Vagina (tissue), 2 donors: ENCODE results near the gene MBLAC1. TPM values are rescaled to one million over a fixed set of nuclear protein-coding genes. Genes with fewer than 3 reads are reported as not detected.

Experiments used
- DNase-seq, 2 donors: peaks; one replicate each; pipeline ENCODE4 v3.0.0-alpha.2; 2017; ENCODE audit errors: extremely low spot score in 2 of 2
- H3K27ac ChIP-seq: fragments of 200-600 bp; sonication (generic); one replicate; pipeline ENCODE4 v1.5.1; 2019
- H3K27me3 ChIP-seq: fragments of 200-600 bp; sonication (generic); one replicate; pipeline ENCODE4 v1.5.1; 2019
- H3K36me3 ChIP-seq, 2 donors: fragments of 200-600 bp; sonication (generic); one replicate each; pipeline ENCODE4 v1.5.1; 2017 to 2019
- H3K4me1 ChIP-seq: fragments of 200-600 bp; sonication (generic); one replicate; pipeline ENCODE4 v1.5.1; 2019
- H3K4me3 ChIP-seq, 2 donors: fragments of 200-600 bp; sonication (generic); 1 replicate in 1 of 2; 2 replicates in 1 of 2; pipeline ENCODE4 v1.5.1; 2016 to 2019
- H3K9me3 ChIP-seq: fragments of 200-600 bp; sonication (generic); one replicate; pipeline ENCODE4 v1.5.1; 2019
- CTCF ChIP-seq, 3 experiments: fragments of 450-650 bp in 2 of 3; fragments of 200-600 bp in 1 of 3; sonication (generic) in 1 of 3; IDR thresholded peaks; one replicate each; pipeline ENCODE4 v1.5.1; 2017 to 2019; ENCODE audit warnings: antibody characterized with exemption in 3 of 3, mild to moderate bottlenecking in 2 of 3, moderate library complexity in 2 of 3
- POLR2A ChIP-seq, 2 donors: fragments of 450-650 bp; IDR thresholded peaks; one replicate each; pipeline ENCODE4 v1.6.1; 2017; ENCODE audit warnings: antibody characterized with exemption in 2 of 2, mild to moderate bottlenecking in 2 of 2, moderate library complexity in 2 of 2
- POLR2AphosphoS5 ChIP-seq, 2 donors: sonication (generic); formaldehyde crosslinking; IDR thresholded peaks; one replicate each; pipeline ENCODE4 v1.9.0; 2017; ENCODE audit warnings: antibody characterized with exemption in 2 of 2, mild to moderate bottlenecking in 2 of 2, low read depth in 1 of 2; ENCODE audit not compliant: insufficient read depth in 1 of 2
- intact Hi-C: fragments of 100-400 bp; cut with DNase I; formaldehyde crosslinking; loops from one replicate; pipeline ENCODE4 v1.15.1; 2023
- total RNA-seq: library from RNA; depleted of rRNA; stranded (reverse); fragments of >200 nt; gene quantifications from one replicate; pipeline ENCODE4 v1.2.3, GENCODE V29; 2016

Gene MBLAC1
- total RNA-seq, 1 donor from 2014 or later, result 2.9 TPM

- no peak overlapping the region for H3K4me3 ChIP-seq
- intact Hi-C loops, result no loop called here
- H3K27me3 ChIP-seq, result no peaks in the 10 kb centered on the region
- H3K9me3 ChIP-seq, result no peaks in the 10 kb centered on the region
- no peak for DNase-seq
- no peak overlapping the region for H3K27ac ChIP-seq
- TF ChIP-seq POLR2A (IDR thresholded peaks at IDR 0.05) (no peak), POLR2AphosphoS5 (IDR thresholded peaks at IDR 0.05; ENCODE audit: insufficient read depth in 1 of 2, low read depth in 1 of 2) (no peak), CTCF (IDR thresholded peaks at IDR 0.05) (no peak)
- peaks cover 12% of the 10 kb centered on the region for H3K4me1 ChIP-seq
- H3K36me3 ChIP-seq, result peaks cover 6 to 40% of the 10 kb centered on the region in 2 donors
Observed at GRCh38 chr7:100115026-100115425, 11.7 kb upstream of the MBLAC1 start.

GRCh38 chr7:100118388-100119071, 8.2 kb upstream of the MBLAC1 start:
- no peak for TF ChIP-seq POLR2AphosphoS5 (IDR thresholded peaks at IDR 0.05; ENCODE audit: insufficient read depth in 1 of 2, low read depth in 1 of 2)
- no peak for TF ChIP-seq POLR2A (IDR thresholded peaks at IDR 0.05)
- no peak for TF ChIP-seq CTCF (IDR thresholded peaks at IDR 0.05)
- DNase-seq, result no peak
- Histone ChIP-seq H3K36me3 (peaks cover 0 to 5% of the 10 kb centered on the region in 2 donors), H3K27me3 (no peaks in the 10 kb centered on the region), H3K4me1 (peaks cover 20% of the 10 kb centered on the region), H3K9me3 (no peaks in the 10 kb centered on the region), H3K4me3 (peak overlapping the region; percentile 74 to 81), H3K27ac (peak overlapping the region; percentile 86)
- intact Hi-C loops, result no loop called here

GRCh38 chr7:100119072-100119969, 7.4 kb upstream of the MBLAC1 start, which contains the start of the genes CNPY4 and TAF6:
CNPY4 (plus strand) TSS chr7:100119634; CDS start chr7:100119745, 111 bp downstream.
TAF6 (minus strand) TSS chr7:100119358; CDS start chr7:100114209, 5,149 bp downstream.
- intact Hi-C loops, result no loop called here
- H3K4me3 ChIP-seq, result peak within 1 kb of the TSS; percentile 74 to 81
- peak in 1 of 2 donors; percentile 96 for DNase-seq
- no peaks in the 10 kb centered on the region for H3K36me3 ChIP-seq
- H3K27ac ChIP-seq, result peak within 1 kb of the TSS; percentile 86
- TF ChIP-seq POLR2AphosphoS5 (IDR thresholded peaks at IDR 0.05; ENCODE audit: insufficient read depth in 1 of 2, low read depth in 1 of 2), result peak; percentile 91 to 97
- TF ChIP-seq CTCF (IDR thresholded peaks at IDR 0.05), result peak in 1 of 3 experiments; percentile 15
- peak in 1 of 2 donors; percentile 46 for TF ChIP-seq POLR2A (IDR thresholded peaks at IDR 0.05)
- no peaks in the 10 kb centered on the region for H3K9me3 ChIP-seq
- H3K4me1 ChIP-seq, result peaks cover 20% of the 10 kb centered on the region
- no peaks in the 10 kb centered on the region for H3K27me3 ChIP-seq

- no peak for DNase-seq
- no peaks in the 10 kb centered on the region for H3K9me3 ChIP-seq
- TF ChIP-seq POLR2A (IDR thresholded peaks at IDR 0.05), result no peak
- no peak for TF ChIP-seq POLR2AphosphoS5 (IDR thresholded peaks at IDR 0.05; ENCODE audit: insufficient read depth in 1 of 2, low read depth in 1 of 2)
- TF ChIP-seq CTCF (IDR thresholded peaks at IDR 0.05), result no peak
- H3K4me1 ChIP-seq, result peaks cover 26% of the 10 kb centered on the region
- intact Hi-C loops, result no loop called here
- H3K27me3 ChIP-seq, result no peaks in the 10 kb centered on the region
- H3K27ac ChIP-seq, result peak overlapping the region; percentile 86
- H3K4me3 ChIP-seq, result peak overlapping the region; percentile 74 to 81
- no peaks in the 10 kb centered on the region for H3K36me3 ChIP-seq
Observed at GRCh38 chr7:100119970-100120732, 6.6 kb upstream of the MBLAC1 start.
